ENCODE measurements around the gene PLCB2.

The PLCB2 gene

DNA sequence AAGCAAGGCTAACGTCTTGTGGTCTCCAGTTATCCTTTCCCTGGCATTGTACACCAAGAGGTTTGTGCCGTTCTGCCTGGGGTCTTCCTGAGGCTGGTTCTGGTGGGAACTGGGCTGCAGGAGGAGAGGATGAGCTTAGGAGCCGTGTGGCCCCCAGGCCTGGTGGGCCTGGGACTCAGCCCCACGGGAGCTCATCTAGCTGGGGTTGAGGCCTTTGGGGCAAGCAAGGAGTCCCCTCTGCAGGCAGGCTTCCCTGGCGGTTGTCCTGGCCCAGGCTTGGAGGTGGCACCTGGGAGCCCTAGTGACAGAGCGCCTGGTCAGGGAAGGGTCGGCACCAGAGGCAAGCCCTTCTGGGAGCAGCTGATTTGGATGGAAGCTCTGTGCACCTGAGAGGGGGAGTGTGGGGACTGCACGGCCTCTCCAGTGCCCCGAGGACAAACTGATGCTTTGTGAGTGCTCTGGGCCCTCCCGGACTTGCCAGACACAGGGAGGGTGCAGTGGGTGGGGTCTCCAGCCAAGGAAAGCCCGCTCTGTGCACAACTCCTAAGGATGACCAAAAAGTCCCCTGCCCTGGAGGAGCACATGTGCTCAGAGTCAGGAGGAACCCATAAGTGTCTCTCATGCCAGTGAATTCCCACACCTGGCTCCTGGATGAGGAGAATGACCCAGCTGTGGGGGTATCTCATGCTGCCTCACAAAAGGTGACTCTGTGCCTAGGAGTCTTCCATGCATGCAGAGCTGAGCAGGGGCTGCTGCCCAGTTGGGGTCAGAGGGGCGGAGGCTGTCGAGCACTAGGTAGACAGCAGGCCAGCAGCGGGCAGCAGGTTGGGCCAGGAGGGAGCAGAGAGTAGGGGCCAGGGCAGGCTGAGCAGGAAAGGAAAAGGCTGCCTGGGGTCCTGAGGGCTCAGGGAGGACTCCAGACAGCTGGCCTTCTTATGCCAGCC is 66.2 kb downstream of the PLCB2 start:
- FAIRE-seq (no peak), DNase-seq (ENCODE audit: insufficient read length) (no peak)
- TF ChIP-seq POLR2A (IDR thresholded peaks at IDR 0.05; ENCODE audit: low read depth, low read length) = no peak

DNA sequence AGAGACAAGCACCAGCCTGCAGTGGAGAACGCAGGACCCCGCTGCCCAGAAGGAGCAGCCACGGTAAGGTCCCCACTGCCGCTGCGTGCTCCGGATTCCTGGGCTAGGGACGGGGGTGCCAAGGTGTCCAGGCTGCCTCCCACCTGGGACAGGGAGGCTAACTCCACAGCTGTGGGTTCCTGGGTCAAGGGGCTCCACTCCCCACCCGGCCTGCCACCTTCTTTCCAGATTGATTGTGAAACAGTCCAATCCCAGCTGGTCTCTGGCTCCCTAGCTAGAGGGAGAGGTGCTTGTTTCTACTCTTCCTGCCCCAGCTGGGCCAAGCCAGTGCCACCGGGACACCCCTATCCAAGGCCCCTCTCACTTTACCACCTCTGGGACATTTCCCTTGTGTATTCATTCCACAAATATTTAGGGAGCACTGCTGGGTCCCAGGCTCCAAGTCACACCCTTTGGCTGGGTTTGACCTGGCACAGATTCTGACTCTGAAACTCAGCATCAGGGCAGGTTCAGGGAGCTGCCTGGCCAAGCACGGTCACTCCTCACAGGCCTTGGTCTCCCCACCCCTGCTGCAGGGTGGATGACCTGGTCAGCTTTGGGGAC is 67.0 kb downstream of the PLCB2 start:
- FAIRE-seq (no peak), DNase-seq (ENCODE audit: insufficient read length) (no peak)
- no peak for TF ChIP-seq POLR2A (IDR thresholded peaks at IDR 0.05; ENCODE audit: low read depth, low read length)
- TF ChIP-seq TAF1 (IDR thresholded peaks at IDR 0.05; ENCODE audit: borderline replicate concordance, low read depth, low read length) = no peak

DNA sequence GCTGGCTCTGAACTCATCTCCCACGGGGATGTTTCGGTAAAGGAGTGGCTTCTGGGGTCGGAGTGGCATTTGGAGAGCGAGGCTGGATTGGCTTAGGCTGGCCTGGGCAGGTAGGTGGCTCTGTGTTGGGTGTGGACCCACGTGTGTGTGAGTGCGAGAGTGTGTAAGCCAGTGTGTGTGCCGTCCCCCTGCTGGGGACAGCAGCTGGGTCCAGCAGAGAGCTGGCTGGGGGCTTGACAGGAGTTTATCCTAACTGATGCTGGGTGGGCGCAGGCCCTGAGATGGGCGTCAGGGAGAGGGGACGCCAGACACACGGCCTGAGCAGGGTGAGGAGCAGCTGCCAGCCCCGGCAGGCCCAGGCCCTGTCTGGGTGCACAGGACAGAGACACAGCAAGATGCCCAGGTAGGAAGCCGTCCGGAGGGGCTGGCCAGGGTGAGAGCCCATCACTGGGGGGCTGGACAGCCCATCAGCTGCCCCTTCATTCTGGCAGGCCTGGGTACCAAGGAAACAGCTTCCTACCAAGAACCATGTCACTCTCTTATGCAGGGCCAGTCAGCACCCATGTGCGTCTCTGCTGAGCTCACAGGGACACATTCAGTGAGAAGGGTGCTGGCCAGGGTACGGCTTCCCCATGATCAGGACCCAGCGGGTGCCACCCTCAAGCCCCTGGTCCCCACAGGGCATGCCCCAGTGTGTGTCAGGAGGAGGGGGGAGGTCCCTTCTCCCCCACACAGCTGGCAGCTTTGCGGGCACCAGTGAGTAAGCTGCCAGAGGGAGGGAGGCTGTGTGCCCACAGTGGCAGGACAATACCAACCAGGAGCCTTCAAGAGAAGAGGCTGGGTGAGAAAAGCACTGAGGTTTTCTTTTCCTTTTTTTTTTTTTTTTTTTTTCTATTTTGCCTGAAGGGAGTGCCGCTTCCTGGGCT is 67.8 kb downstream of the PLCB2 start:
- no peak for TF ChIP-seq TAF1 (IDR thresholded peaks at IDR 0.05; ENCODE audit: borderline replicate concordance, low read depth, low read length)
- no peak for TF ChIP-seq POLR2A (IDR thresholded peaks at IDR 0.05; ENCODE audit: low read depth, low read length)
- TF ChIP-seq POLR2AphosphoS5 (IDR thresholded peaks at IDR 0.05; ENCODE audit: low read depth, low read length) = no peak
- FAIRE-seq = no peak
- DNase-seq (ENCODE audit: insufficient read length) = no peak

DNA sequence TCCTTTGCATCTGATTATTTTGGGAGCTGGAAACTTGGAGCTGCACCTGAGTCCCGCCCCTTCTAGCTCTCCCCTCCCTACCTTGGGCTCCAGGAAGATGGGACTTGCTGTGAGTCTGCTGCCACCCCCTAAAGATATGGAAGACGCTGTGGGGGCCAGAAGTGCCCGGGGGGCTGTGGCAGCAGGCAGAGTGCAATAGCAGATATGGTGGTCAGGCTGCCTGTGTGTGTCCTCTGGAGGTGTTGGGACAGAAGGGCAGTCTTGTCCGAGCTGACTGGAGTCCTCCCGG is 68.4 kb downstream of the PLCB2 start:
- no peak for FAIRE-seq
- TF ChIP-seq TAF1 (IDR thresholded peaks at IDR 0.05; ENCODE audit: borderline replicate concordance, low read depth, low read length) (no peak), POLR2A (IDR thresholded peaks at IDR 0.05; ENCODE audit: low read depth, low read length) (no peak), POLR2AphosphoS5 (IDR thresholded peaks at IDR 0.05; ENCODE audit: low read depth, low read length) (no peak)

DNA sequence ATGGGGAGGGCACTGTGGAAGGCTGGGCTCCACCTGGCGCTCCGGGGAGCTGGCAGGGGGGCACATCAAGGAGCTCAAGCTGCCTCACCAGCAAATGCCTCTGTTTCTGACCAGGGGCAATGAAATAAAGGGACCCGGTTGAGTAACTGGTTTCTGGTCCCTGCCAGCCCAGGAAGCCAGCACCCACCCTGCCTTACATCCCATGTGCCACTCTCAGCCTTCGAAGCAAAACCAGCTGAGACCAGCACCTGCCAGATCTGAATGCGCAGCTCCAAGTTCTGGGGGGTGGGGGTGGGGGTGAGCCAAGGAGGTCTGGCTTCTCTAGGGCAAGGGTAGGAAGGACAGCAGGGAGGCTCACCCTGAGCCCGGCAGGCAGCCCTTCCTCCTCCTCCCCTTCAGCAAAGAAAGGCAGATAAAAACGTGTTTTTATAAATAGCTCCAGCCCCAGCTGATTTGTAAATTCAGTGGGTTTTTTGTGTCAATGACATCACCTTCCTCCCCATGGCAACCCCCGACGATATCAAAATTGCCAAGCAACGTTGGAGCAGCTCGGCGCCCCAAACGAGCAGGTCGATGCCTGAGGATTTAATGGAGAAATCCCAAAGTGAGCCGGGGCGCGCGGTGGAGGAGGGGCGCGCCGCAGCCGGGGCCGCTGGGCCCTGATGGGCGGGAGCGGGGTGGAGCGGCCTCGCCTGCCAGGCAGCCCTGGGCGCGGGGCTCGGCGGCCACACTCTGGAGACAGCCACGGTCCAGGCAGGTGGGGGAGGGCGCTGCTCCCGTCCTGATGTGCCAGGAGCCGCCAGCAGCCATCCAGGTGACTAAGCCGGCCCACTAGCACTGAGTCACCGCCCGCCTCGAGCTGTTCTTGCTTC is 69.0 kb downstream of the PLCB2 start, which contains the start of gene PAK6:
Gene PAK6, plus strand, starts transcription at position 532 of the 872 bp plus-strand sequence. CDS start 25,723 bp downstream, outside the sequence.
- no peak for FAIRE-seq
- DNase-seq (ENCODE audit: insufficient read length) = no peak
- no peak for TF ChIP-seq TAF1 (IDR thresholded peaks at IDR 0.05; ENCODE audit: borderline replicate concordance, low read depth, low read length)
- TF ChIP-seq POLR2A (IDR thresholded peaks at IDR 0.05; ENCODE audit: low read depth, low read length) = no peak
- TF ChIP-seq POLR2AphosphoS5 (IDR thresholded peaks at IDR 0.05; ENCODE audit: low read depth, low read length) = no peak

More for the DNA sequence above, 68.4 kb downstream of the PLCB2 start:
- DNase-seq (ENCODE audit: insufficient read length) = no peak

Measured in GM12892 (cell line).